ENCODE data around the gene RNF220.
"Not testable (repeated sequence)": the region's sequence is repeated elsewhere in the genome, so short reads cannot be mapped to it uniquely, and the experiment has no call there.

RNF220 gene

DNA sequence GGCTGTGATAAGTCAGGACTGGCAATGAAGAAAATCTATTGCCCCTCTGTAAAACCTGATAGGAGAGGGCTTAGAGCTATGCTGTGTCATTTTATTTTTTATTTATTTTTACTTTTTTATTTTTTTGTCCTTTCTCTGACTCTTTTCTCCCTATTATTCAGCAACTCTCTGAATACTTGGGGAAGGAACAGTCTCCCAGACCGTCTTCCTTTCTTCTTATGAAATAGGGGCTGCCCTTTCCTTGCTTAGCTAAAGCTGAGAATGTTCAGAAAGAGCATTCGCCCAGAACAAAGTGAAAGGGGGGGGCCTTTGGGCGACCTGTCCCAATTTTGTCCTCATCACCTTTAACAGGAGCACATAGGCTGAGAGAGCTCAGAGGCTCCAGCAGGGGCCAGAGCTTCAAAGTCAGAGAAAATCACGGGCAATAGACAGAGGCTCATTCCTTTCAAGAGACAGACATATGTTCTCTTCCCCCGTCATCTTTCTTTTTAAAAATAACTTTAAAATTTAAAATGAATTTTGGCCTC, 80.9 kb downstream of the RNF220 start:
- FAIRE-seq (no peak), DNase-seq (ENCODE audit: low spot score) (no peak)

GRCh38 chr1:44489481-44489880, 84.4 kb downstream of the RNF220 start:
- DNase-seq (ENCODE audit: low spot score) (peak; percentile 91), FAIRE-seq (peak; percentile 98)

- FAIRE-seq (no peak), DNase-seq (ENCODE audit: low spot score) (no peak)
Measured at GRCh38 chr1:44496541-44497171, 91.6 kb downstream of the RNF220 start.

DNA sequence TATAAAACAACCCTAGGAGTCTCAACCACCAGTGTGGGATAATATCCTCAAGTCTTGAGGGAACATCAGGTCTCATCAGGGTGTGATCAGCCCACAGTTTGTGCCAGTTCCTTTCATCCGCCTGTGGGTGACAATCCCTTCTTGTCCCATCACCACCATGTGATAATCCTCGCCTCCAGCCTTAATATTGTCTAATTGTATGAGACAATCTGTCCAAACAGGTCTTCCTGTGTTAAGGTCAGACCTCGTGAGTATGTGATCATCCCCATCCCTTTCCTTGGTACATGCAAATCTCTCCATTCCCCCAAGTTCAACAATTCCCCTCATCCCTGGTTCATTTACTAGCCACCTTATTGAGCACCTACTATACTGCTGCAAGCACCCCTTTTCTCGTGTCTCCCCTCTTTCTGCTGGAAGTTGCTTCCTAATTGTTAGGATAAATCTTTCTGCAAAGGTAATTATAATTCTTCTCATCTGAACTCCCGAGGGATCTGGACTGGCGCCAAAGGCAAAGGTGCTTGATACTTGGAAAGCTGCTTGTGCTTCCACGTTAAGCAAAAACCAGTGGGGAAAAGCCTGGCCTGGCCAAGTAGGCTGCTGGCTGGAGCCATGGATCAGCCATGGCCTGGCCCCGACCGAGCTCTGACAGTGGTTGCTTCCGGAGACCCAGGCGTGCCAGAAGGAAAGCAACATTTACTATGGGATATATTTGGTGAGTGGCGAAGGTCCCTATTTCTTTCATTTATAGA, 92.5 kb downstream of the RNF220 start:
- DNase-seq (ENCODE audit: low spot score) (no peak), FAIRE-seq (no peak)

DNA sequence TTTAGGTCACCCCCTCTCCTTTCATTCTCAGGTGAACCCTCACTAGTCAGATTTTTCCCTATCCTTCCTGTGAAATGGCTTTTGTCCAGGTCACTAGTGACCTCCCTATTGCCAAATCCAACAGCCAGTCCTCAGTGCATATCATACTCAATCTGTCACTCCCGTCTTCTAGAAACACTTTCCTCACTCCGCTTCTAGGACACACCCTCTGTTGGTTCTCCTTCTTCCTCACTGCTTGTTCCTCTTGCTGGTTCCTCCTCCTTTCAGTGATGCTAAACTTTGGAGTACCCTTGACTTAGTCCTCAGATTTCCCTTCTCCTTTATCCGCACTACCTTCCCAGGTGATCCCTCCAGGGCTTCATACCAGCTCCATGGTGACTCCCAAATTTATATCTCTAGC, 94.3 kb downstream of the RNF220 start:
- FAIRE-seq (no peak), DNase-seq (ENCODE audit: low spot score) (no peak)

- DNase-seq (ENCODE audit: low spot score) (no peak), FAIRE-seq (no peak)
Measured at GRCh38 chr1:44500181-44501046, 95.4 kb downstream of the RNF220 start.

- FAIRE-seq, result no peak
Measured at GRCh38 chr1:44501047-44501890, 96.2 kb downstream of the RNF220 start.

GRCh38 chr1:44502823-44503222, 97.8 kb downstream of the RNF220 start:
- not testable (repeated sequence) for DNase-seq (ENCODE audit: low spot score); FAIRE-seq

More at GRCh38 chr1:44501047-44501890, 96.2 kb downstream of the RNF220 start:
- DNase-seq (ENCODE audit: low spot score), result no peak

DNA sequence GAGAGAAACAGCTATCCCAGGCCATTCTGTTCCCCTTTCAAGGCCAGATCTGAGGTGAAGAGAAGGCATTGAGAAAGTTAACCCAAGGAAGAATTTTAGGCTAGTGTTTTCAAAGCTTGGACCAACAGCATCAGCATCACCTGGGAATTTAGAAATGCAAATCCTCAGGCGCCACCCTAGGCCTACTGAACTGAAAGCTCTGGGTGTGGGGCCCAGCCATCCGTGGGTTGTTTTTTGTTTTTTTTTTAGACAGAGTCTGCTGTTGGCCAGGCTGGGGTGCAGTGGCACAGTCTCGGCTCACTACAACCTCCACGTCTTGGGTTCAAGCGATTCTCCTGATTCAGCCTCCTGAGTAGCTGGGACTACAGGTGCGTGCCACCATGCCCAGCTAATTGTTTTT, 98.6 kb downstream of the RNF220 start:
- FAIRE-seq (no peak), DNase-seq (ENCODE audit: low spot score) (no peak)

- no peak for FAIRE-seq
- DNase-seq (ENCODE audit: low spot score), result no peak
Measured at GRCh38 chr1:44505210-44505993, 100.3 kb downstream of the RNF220 start.

GRCh38 chr1:44507490-44508396, 102.7 kb downstream of the RNF220 start:
- no peak for FAIRE-seq

GRCh38 chr1:44508397-44508745, 103.3 kb downstream of the RNF220 start:
- FAIRE-seq (no peak), DNase-seq (ENCODE audit: low spot score) (no peak)

More at GRCh38 chr1:44507490-44508396, 102.7 kb downstream of the RNF220 start:
- DNase-seq (ENCODE audit: low spot score), result no peak

DNA sequence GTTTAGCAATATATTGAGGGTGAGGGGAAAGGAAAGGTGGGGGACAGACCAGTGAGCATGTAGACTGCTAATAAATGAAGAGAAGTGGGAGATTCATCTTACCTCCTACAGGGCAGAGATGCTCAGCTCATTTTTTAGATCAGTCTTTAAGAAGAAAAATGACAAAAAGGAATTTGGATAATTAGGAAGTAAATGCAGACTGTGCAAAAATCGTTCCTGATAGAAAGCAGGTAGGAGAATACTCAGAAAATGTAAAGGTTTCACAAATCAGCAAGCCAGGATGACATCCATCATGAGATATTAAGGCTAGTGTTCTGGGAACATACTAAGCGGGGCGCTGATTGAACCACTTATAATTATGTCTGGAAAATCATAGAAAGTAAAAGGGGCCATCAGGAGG, 106.3 kb downstream of the RNF220 start:
- FAIRE-seq (no peak), DNase-seq (ENCODE audit: low spot score) (no peak)

- FAIRE-seq (no peak), DNase-seq (ENCODE audit: low spot score) (no peak)
Measured at GRCh38 chr1:44511769-44512168, 106.7 kb downstream of the RNF220 start.

DNA sequence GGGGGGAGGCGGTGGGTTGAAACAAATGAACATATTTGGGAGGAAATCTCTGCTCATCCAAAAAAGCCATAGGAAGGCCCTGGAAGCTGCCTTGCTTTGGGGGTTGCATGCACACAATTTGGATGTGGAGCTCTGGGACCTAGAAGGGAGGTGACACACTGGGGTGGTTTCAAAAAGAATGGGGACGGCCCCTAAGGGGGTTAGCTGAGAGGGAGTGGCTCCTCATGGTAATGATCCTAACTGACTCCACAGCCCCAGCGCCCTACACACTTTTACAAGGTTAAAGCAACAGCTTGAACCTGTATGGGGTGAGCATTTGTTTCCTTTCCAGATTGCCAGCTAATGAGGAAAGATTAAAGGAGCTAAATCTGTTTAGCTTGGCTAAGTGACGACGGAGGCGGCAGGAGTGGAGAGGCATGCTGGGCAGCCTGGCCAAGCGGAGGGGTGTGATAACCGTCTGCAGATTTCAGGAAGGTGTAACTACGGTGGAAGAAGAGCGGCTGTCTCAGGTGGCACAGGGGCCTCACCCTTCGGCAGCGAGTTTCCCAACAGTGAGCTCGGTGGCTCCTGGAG, 107.3 kb downstream of the RNF220 start:
- DNase-seq (ENCODE audit: low spot score) (no peak), FAIRE-seq (no peak)

DNA sequence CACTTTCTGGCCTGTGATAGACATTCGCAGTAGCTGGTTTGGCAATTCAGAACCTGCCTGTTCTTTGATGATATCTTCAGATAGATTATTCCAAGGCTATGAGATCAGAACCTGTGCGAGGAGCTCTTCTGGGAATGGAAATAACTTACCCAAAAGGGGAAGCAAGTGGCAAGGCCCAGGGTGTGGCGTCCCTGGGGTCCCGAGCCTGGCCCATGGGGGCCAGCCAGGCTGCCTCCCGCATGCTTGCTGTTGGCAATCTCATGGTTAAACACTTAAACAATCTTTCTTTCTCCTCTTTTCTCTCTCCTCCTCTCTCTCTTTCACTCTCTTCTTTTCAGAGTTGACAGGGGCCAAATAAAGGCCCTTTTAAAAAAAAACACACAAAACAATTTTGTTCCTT, 108.1 kb downstream of the RNF220 start:
- DNase-seq (ENCODE audit: low spot score) (no peak), FAIRE-seq (no peak)

DNA sequence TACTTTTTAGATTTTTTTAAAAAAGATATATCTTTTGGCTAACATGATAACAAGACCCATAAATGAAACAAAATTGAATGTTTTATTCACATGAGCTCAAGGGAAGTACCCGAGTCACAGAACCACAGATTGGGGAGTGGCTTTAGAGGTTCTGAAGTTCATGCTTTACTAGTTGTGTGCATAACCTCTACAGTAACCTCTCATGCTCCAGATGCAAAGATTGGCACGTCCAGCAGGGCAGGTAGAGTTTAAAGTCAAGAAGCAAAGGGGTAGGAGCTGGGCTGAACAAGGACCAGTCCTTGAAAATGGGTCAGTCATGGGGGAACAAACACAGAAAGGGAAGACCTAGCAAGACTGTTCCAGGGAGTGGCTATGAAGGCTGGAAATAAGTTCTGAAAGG, 109.6 kb downstream of the RNF220 start:
- peak; percentile 16 for DNase-seq (ENCODE audit: low spot score)
- no peak for FAIRE-seq

DNA sequence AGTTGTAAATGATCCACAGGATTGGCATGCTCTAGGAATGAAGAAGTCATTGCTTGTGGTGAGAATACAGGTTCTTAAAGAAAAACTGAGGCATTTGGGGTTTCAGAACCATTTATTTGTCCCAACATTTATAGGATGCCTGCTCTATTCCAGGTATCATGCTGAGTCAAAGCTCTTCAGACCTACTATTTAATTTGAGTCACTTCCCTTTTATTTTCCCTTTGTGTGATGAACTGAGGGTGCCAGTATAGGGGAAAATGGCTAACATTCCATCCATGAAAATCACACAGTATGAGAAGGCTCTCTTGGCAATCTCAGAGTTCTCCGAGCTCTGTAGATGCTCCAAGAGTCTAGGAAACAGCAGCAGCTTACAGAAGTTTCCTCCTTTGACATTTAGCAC, 110.4 kb downstream of the RNF220 start:
- DNase-seq (ENCODE audit: low spot score), result peak; percentile 84
- peak; percentile 84 for FAIRE-seq

Data from RCC 7860 (cell line).